Measurements from ENCODE around the gene LAMB1.

LAMB1 gene

DNA sequence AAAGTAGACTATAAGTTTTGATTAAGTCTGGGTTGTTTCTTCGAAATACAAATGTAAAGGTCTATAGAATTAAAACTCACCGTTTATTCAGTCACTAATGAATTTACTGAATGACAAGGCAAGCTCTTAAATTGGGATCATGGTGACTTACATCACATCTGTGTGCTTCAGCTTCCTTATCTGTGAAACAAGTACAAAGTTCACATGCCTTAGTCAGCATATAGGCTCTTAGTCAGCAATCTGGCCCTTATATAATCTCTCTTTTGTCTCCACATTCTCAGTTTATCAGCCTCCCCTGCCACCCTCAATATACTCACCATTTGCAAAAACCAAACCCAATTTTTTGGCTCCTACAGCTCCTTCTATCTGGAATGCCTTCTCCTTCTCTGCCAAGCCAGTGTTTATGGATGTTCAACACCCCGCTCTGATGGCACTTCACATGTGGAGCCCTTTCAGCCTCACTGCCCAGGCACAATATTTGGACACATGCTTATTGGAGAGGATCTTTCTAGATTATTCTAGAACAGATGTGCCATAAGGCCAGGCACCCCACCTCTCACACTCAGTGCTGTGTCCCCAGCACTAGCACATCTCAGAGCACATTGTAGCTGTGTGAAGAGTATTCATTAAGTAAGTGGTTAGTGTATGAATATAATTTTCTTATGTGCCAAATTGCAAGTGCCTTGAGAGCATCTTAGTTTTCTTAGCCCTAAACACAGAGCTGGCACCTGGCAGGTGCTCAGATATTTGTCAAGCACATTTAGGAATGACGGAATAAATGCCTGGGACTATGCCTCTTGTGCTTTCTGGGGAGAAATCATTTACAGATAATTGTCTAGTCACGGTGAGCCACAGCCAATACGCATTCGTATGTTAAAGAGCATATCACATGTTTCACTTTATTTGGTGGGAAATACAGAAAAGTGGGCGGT is 9.8 kb upstream of the LAMB1 start:
- TF ChIP-seq, protein P1, sequence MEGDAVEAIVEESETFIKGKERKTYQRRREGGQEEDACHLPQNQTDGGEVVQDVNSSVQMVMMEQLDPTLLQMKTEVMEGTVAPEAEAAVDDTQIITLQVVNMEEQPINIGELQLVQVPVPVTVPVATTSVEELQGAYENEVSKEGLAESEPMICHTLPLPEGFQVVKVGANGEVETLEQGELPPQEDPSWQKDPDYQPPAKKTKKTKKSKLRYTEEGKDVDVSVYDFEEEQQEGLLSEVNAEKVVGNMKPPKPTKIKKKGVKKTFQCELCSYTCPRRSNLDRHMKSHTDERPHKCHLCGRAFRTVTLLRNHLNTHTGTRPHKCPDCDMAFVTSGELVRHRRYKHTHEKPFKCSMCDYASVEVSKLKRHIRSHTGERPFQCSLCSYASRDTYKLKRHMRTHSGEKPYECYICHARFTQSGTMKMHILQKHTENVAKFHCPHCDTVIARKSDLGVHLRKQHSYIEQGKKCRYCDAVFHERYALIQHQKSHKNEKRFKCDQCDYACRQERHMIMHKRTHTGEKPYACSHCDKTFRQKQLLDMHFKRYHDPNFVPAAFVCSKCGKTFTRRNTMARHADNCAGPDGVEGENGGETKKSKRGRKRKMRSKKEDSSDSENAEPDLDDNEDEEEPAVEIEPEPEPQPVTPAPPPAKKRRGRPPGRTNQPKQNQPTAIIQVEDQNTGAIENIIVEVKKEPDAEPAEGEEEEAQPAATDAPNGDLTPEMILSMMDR (IDR thresholded peaks at IDR 0.05; ENCODE audit: unreplicated experiment in 3 of 3), result no peak
- Mint-ChIP-seq H3K4me3 (no peak overlapping the region), H3K27ac (peak overlapping the region in 1 of 3 experiments; percentile 37), H3K27me3 (ENCODE audit: low read depth) (peaks cover 5% of the 10 kb centered on the region), H3K36me3 (ENCODE audit: low read depth) (no peaks in the 10 kb centered on the region), H3K4me1 (peaks cover 28% of the 10 kb centered on the region), H3K9me3 (no peaks in the 10 kb centered on the region)

DNA sequence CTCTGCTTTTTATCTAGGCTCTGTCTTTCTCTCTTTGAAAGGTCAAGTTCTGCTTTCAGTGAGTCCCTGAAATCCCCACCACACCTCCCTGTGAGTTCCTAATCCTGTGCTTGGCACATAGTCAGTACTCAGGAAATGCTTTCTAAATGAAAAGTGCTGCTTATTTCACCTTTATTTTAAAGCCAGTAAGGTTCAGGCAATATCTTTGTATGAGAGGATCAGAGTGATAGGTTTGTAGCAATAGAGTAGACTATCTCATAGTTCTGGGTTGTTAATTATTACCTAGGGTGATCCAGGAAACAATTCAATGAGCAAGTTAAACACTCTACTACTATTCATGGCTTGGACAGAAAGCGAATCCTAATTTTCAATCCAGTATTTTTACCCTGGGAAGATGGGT is 7.4 kb upstream of the LAMB1 start:
- Mint-ChIP-seq H3K27ac (peak overlapping the region; percentile 84 to 96 (median 95)), H3K27me3 (ENCODE audit: low read depth) (peaks cover 15% of the 10 kb centered on the region), H3K4me1 (peaks cover 30% of the 10 kb centered on the region), H3K4me3 (peak overlapping the region in 1 of 3 experiments; percentile 53), H3K36me3 (ENCODE audit: low read depth) (no peaks in the 10 kb centered on the region), H3K9me3 (no peaks in the 10 kb centered on the region)
- TF ChIP-seq, protein P1 (IDR thresholded peaks at IDR 0.05; ENCODE audit: unreplicated experiment in 3 of 3), result no peak

GRCh38 chr7:108009873-108010272 is 6.9 kb upstream of the LAMB1 start:
- Mint-ChIP-seq H3K27ac (peak overlapping the region; percentile 41 to 84 (median 78)), H3K27me3 (ENCODE audit: low read depth) (peaks cover 20% of the 10 kb centered on the region), H3K36me3 (ENCODE audit: low read depth) (no peaks in the 10 kb centered on the region), H3K9me3 (no peaks in the 10 kb centered on the region), H3K4me3 (no peak overlapping the region), H3K4me1 (peaks cover 34% of the 10 kb centered on the region)
- TF ChIP-seq, protein P1 (IDR thresholded peaks at IDR 0.05; ENCODE audit: unreplicated experiment in 3 of 3), result no peak

DNA sequence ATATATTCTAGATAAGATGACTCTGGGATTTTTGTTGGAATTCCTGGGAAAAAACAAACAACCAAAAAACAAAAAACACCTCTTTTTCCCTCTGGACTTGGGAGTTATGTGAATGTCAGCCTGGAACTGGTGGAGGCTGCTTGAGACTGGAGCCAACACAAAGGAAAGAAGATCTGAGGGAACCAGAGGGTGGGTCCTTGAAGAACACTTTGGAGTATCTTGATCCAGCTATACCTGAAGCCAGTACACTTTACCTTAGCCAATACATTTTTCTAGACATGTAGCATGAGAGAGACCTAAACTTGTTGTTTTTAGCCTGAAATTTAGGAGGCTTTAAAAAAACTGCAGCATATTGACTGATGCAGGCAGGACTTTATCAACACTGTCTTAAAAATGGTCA is 5.9 kb upstream of the LAMB1 start:
- peaks cover 42% of the 10 kb centered on the region for H3K4me1 Mint-ChIP-seq
- peaks cover 31% of the 10 kb centered on the region for H3K27me3 Mint-ChIP-seq (ENCODE audit: low read depth)
- H3K36me3 Mint-ChIP-seq (ENCODE audit: low read depth), result no peaks in the 10 kb centered on the region
- H3K4me3 Mint-ChIP-seq, result no peak overlapping the region
- H3K27ac Mint-ChIP-seq, result peak overlapping the region in 1 of 3 experiments; percentile 45
- TF ChIP-seq, protein P1 (IDR thresholded peaks at IDR 0.05; ENCODE audit: unreplicated experiment in 3 of 3), result no peak
- no peaks in the 10 kb centered on the region for H3K9me3 Mint-ChIP-seq

GRCh38 chr7:108008240-108008639 is 5.3 kb upstream of the LAMB1 start:
- peaks cover 35% of the 10 kb centered on the region for H3K27me3 Mint-ChIP-seq (ENCODE audit: low read depth)
- H3K36me3 Mint-ChIP-seq (ENCODE audit: low read depth), result no peaks in the 10 kb centered on the region
- no peaks in the 10 kb centered on the region for H3K9me3 Mint-ChIP-seq
- H3K27ac Mint-ChIP-seq, result peak overlapping the region in 1 of 3 experiments; percentile 45
- TF ChIP-seq, protein P1 (IDR thresholded peaks at IDR 0.05; ENCODE audit: unreplicated experiment in 3 of 3), result no peak
- peaks cover 43% of the 10 kb centered on the region for H3K4me1 Mint-ChIP-seq
- H3K4me3 Mint-ChIP-seq, result no peak overlapping the region
